ENCODE measurements around the gene RAB40C. TPM values are rescaled to one million over a fixed set of nuclear protein-coding genes. Genes with fewer than 3 reads are reported as not detected.

RAB40C gene
- total RNA-seq, 2 experiments from 2014 or later, result 13.3 to 14.0 TPM

GRCh38 chr16:610513-611381 is 20.9 kb downstream of the RAB40C start:
- DNase-seq, result no peak
- CTCF ChIA-PET, result interaction anchor here (1.0 kb wide), 1 partner anchor 101 kb away, joined by 3 read pairs; no protein-coding TSS in a partner anchor
- Mint-ChIP-seq H3K4me1 (no peaks in the 10 kb centered on the region), H3K4me3 (no peak overlapping the region), H3K9me3 (ENCODE audit: low read depth) (no peaks in the 10 kb centered on the region), H3K27ac (no peak overlapping the region), H3K27me3 (no peaks in the 10 kb centered on the region), H3K36me3 (no peaks in the 10 kb centered on the region)
- ATAC-seq, result peak; percentile 23

DNA sequence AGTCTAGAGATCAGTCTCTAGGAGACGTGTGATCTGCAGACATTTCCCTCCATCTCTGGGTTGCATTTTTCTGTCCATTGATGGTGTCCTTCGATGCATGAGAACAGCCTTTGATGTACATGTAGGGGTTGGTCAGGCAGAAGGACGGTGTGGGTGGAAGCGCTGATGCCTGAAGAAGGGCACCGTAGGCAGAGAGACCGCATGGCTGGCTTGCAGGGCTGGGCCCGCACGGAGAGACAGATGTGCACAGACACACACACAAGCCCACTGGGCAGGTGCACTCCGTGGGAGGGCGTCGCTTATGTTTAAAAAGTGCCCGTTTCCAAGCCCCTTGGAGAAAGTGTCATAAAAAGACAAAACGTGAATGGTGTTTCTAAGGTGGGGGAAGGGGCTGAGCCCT is 25.3 kb downstream of the RAB40C start:
- no peak for DNase-seq
- Mint-ChIP-seq H3K27ac (no peak overlapping the region), H3K36me3 (no peaks in the 10 kb centered on the region), H3K4me3 (no peak overlapping the region), H3K27me3 (no peaks in the 10 kb centered on the region), H3K4me1 (no peaks in the 10 kb centered on the region), H3K9me3 (ENCODE audit: low read depth) (no peaks in the 10 kb centered on the region)
- CTCF ChIA-PET, result no interaction called here
- ATAC-seq, result no peak

- no peak for DNase-seq
- Mint-ChIP-seq H3K36me3 (no peaks in the 10 kb centered on the region), H3K27me3 (no peaks in the 10 kb centered on the region), H3K4me3 (no peak overlapping the region), H3K4me1 (no peaks in the 10 kb centered on the region), H3K9me3 (ENCODE audit: low read depth) (no peaks in the 10 kb centered on the region), H3K27ac (no peak overlapping the region)
- CTCF ChIA-PET, result no interaction called here
- ATAC-seq, result no peak
These were observed 27.1 kb downstream of the RAB40C start for GRCh38 chr16:616733-617586.

- Mint-ChIP-seq H3K36me3 (no peaks in the 10 kb centered on the region), H3K27ac (no peak overlapping the region), H3K27me3 (no peaks in the 10 kb centered on the region), H3K9me3 (ENCODE audit: low read depth) (no peaks in the 10 kb centered on the region), H3K4me1 (no peaks in the 10 kb centered on the region), H3K4me3 (no peak overlapping the region)
- DNase-seq (no peak), ATAC-seq (no peak)
- CTCF ChIA-PET, result no interaction called here
These were observed 28.0 kb downstream of the RAB40C start for GRCh38 chr16:617855-618254.

DNA sequence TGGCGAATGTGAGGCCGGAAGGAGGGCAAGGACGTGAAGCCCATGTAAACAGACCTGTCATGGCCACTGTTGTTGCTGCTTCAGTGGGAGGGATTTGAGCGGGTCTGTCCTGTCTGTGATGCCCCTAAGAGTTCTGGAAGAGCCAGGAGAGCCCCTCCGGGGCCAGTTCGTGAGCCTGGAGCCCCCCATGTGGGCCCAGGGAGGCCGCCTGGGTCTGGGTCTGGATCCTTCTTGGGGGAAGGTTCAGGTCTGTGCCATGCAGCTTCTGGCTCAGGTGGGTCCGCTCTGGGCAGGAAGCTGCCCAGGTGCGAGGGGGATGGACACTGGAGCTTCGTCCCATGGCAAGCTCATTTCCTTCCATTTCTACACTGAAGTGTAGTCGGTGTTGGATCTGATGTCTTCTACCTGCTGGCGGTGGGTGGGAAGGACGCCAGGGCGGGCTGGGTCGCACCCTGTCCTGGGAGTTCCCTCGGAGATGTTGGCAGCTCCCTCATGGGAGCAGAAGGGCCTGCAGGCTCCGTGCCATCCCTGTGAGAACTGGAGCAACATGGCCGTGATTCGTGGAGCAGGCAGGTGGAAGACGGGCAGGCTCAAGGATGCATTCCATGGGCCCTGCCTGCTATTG is 29.7 kb downstream of the RAB40C start:
- ATAC-seq, result no peak
- Mint-ChIP-seq H3K27me3 (no peaks in the 10 kb centered on the region), H3K36me3 (no peaks in the 10 kb centered on the region), H3K9me3 (ENCODE audit: low read depth) (no peaks in the 10 kb centered on the region), H3K27ac (no peak overlapping the region), H3K4me3 (no peak overlapping the region), H3K4me1 (no peaks in the 10 kb centered on the region)
- no peak for DNase-seq
- CTCF ChIA-PET, result no interaction called here

DNA sequence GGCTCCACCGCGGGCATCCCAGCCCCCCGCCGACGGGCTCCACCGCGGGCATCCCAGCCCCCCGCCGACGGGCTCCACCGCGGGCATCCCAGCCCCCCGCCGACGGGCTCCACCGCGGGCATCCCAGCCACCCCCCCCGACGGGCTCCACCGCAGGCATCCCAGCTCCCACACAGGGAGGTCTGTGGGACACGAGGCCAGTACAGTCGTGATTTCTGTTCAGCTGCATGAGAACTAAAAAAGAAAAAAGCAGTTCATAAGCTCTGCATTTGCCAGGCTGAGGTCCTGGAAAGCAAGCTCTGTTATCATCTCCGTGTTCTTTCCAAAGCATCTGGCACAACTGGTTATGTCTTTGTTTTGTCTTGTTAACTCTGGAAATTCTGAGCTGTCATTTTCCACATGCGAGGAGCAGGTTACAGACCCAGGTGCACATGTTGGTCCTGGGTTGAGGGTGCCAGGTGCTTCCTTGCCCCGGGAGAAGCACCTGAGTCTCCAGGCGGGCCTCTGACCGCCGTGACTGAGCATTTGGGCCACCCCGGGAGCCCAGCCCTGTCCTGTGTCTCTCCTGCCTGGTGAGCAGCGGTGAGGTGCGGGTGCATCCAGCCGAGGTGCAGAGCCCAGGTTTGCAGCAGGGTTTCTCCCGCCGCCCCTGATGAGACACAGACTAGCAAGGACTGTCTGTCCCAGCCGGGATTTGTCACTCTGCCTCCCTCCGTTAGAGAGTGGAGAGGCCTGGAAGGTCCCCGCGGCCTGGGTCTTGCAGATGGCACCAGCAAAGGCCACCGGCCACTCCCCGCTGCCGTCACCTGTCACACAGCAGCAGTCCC is 31.0 kb downstream of the RAB40C start:
- DNase-seq, result no peak
- ATAC-seq, result no peak
- H3K4me1 Mint-ChIP-seq, result no peaks in the 10 kb centered on the region
- no peaks in the 10 kb centered on the region for H3K36me3 Mint-ChIP-seq
- no peak overlapping the region for H3K4me3 Mint-ChIP-seq
- H3K9me3 Mint-ChIP-seq (ENCODE audit: low read depth), result no peaks in the 10 kb centered on the region
- CTCF ChIA-PET, result no interaction called here
- no peaks in the 10 kb centered on the region for H3K27me3 Mint-ChIP-seq
- no peak overlapping the region for H3K27ac Mint-ChIP-seq

DNA sequence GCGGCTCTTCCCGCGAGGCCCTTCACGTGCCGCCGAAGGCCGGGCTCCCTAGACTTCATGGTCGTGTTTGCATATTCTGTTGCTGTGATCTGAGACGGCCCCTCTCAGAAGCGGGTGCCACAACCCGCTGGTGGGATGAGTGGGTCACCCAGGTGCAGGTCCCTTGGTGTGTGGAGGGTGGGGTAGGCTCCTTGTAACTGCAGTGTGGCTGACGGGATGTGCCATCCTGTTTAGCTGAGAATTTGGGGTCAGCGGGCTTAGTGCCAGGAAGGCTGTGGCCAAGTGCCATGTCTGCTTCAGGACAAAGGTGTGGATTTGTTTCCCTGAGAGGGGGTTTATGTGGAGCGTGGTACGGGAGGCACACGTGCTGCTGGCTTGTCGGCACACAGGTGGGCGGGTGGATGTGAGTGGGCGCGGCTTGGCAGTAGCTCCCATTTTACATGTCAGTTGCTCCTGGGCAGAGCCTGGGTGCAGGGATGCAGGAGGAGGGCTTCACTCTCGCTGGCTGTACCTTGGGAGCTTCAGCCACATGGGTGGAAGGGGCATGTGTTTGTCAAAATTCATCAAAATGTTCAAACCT is 31.8 kb downstream of the RAB40C start:
- no peak for ATAC-seq
- Mint-ChIP-seq H3K36me3 (no peaks in the 10 kb centered on the region), H3K27me3 (no peaks in the 10 kb centered on the region), H3K9me3 (ENCODE audit: low read depth) (no peaks in the 10 kb centered on the region), H3K4me3 (no peak overlapping the region), H3K27ac (no peak overlapping the region), H3K4me1 (no peaks in the 10 kb centered on the region)
- CTCF ChIA-PET, result no interaction called here
- DNase-seq, result no peak

GRCh38 chr16:622920-623280 is 33.0 kb downstream of the RAB40C start:
- ATAC-seq (no peak), DNase-seq (no peak)
- Mint-ChIP-seq H3K36me3 (no peaks in the 10 kb centered on the region), H3K4me1 (no peaks in the 10 kb centered on the region), H3K27me3 (no peaks in the 10 kb centered on the region), H3K4me3 (no peak overlapping the region), H3K9me3 (ENCODE audit: low read depth) (no peaks in the 10 kb centered on the region), H3K27ac (no peak overlapping the region)
- CTCF ChIA-PET, result no interaction called here

DNA sequence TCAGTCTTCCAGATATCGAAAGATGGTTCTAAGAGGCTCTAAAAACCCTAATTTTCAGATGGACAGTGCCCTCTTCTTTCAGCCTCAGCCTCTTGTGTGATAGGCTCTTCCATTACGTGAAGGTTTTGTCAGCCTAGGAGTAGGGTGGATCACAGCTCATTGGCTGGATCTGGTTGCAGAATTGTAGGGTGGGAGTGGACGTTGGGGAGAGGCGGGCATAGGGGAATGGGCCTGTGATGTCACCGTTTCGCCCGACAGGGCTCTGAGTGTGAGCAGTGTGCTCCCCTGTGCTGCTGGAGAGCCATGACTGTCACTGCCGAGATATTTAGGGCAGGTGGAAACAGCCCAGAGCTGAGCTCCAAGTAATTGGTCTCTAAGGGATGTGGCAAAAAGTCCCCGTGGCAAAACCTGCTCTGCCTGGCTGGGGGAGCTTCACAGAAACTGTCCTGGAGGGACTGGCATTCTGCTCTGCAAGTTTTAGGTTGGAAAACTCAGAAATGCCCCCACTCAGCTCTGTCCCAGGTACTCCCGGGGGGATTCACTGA is 34.7 kb downstream of the RAB40C start:
- ATAC-seq (no peak), DNase-seq (no peak)
- Mint-ChIP-seq H3K4me1 (no peaks in the 10 kb centered on the region), H3K27ac (no peak overlapping the region), H3K27me3 (no peaks in the 10 kb centered on the region), H3K9me3 (ENCODE audit: low read depth) (no peaks in the 10 kb centered on the region), H3K4me3 (no peak overlapping the region), H3K36me3 (no peaks in the 10 kb centered on the region)
- CTCF ChIA-PET, result no interaction called here

DNA sequence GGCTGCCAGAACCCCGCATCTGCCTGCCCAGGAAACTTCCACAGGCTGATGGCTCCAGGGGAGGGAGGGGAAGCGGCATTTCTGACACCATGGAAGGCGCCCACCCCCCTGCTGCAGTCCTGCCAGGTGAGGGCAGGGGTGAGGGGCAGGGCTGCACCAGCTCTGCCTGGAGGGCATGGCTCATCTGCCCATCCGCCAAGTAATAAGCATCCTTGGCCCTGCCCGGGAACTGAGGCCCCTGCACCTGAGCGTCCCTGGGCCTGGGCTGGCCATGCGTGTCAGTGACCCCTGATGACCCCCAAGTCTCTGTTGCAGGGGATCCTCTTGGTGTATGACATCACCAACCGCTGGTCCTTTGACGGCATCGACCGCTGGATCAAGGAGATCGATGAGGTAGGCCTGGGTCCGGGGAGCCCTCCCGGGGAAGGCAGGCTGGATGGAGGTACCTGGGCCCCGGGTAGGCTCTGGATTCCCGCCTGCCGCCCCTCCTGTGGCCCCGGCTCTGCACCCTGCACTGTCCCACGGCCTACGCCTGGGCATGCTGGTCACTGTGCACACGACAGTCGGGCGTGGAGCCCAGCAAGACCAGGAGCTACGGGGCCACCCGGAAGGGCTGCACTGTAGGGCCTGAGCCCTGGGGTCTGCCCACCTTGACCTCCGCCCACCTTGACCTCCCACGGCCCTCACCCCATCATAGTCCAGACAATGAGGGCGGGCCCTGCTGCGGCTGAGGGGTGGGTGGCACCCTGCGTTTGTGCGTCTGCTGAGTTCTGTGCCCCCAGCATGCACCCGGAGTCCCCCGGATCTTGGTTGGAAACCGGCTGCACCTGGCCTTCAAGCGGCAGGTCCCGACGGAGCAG is 35.5 kb downstream of the RAB40C start:
- Mint-ChIP-seq H3K27ac (no peak overlapping the region), H3K4me3 (no peak overlapping the region), H3K36me3 (no peaks in the 10 kb centered on the region), H3K9me3 (ENCODE audit: low read depth) (no peaks in the 10 kb centered on the region), H3K4me1 (no peaks in the 10 kb centered on the region), H3K27me3 (no peaks in the 10 kb centered on the region)
- ATAC-seq (no peak), DNase-seq (no peak)
- CTCF ChIA-PET, result no interaction called here

GRCh38 chr16:625977-626765 is 36.3 kb downstream of the RAB40C start:
- ATAC-seq, result no peak
- Mint-ChIP-seq H3K9me3 (ENCODE audit: low read depth) (no peaks in the 10 kb centered on the region), H3K27ac (no peak overlapping the region), H3K36me3 (no peaks in the 10 kb centered on the region), H3K27me3 (no peaks in the 10 kb centered on the region), H3K4me3 (no peak overlapping the region), H3K4me1 (no peaks in the 10 kb centered on the region)
- DNase-seq, result no peak
- CTCF ChIA-PET, result no interaction called here

Measured in activated CD8-positive, alpha-beta memory T cell treated with anti-CD3 and anti-CD28 coated beads, Interleukin-2, amount 10 ng/mL, durations not matched to agents 7 days and 5 days (primary cell).